ENCODE data around the gene TNKS1BP1. TPM values are rescaled to one million over a fixed set of nuclear protein-coding genes. Genes with fewer than 3 reads are reported as not detected.

Gene TNKS1BP1
- total and polyA plus RNA-seq, 2 of the 8 experiments (the other 6 are each of a cell fraction or from before 2014, with no cell fraction given): 50.0 to 122 TPM

- Histone ChIP-seq H2BK120ac (replicated peaks; ENCODE audit: low read depth, low read length) (no peak overlapping the region), H2AK5ac (ENCODE audit: low read depth, low read length) (no peak overlapping the region), H3K27me3 (replicated peaks in 1 of 4; ENCODE audit: control insufficient read depth in 3 of 4, extremely low read depth in 1 of 4, insufficient read depth in 3 of 4, low read length in 3 of 4) (no peaks in the 10 kb centered on the region), H4K5ac (ENCODE audit: insufficient read length, low read depth, low read length) (no peak overlapping the region), H4K8ac (ENCODE audit: extremely low read depth, insufficient read depth, low read length) (no peak overlapping the region), H3K4me2 (ENCODE audit: insufficient read depth in 1 of 2, low read depth in 2 of 2, low read length in 2 of 2) (no peak overlapping the region), H4K91ac (replicated peaks; ENCODE audit: insufficient read length, low read length) (no peak overlapping the region), H3K23me2 (ENCODE audit: low read depth, low read length) (peaks cover 4% of the 10 kb centered on the region), H3K18ac (ENCODE audit: extremely low read depth, low read length) (no peak overlapping the region), H3K14ac (ENCODE audit: insufficient read length) (no peak overlapping the region), H3K79me1 (ENCODE audit: low read depth, low read length) (peaks cover 8% of the 10 kb centered on the region), H3K23ac (ENCODE audit: insufficient read length) (no peak overlapping the region), H3K9me3 (ENCODE audit: insufficient read depth in 2 of 2, low read depth in 1 of 2, low read length in 1 of 2) (no peaks in the 10 kb centered on the region), H3K36me3 (ENCODE audit: control insufficient read depth in 2 of 4, insufficient read depth in 4 of 4, low read length in 3 of 4) (peaks cover 55 to 78% (median 70%) of the 10 kb centered on the region in 4 experiments), H4K20me1 (replicated peaks in 1 of 2; ENCODE audit: control insufficient read depth in 1 of 2, insufficient read depth in 2 of 2, low read length in 2 of 2) (peaks cover 2 to 7% of the 10 kb centered on the region in 2 experiments), H3K9ac (replicated peaks in 1 of 4; ENCODE audit: extremely low read depth in 1 of 4, low read depth in 3 of 4, low read length in 3 of 4) (no peak overlapping the region), H3K79me2 (ENCODE audit: control insufficient read depth in 1 of 2, insufficient read depth in 2 of 2, low read length in 2 of 2) (peaks cover 12 to 29% of the 10 kb centered on the region in 2 experiments), H3K4me3 (ENCODE audit: extremely low read depth in 1 of 4, insufficient read depth in 2 of 4, low read depth in 3 of 4, low read length in 4 of 4) (no peak overlapping the region), H2AFZ (ENCODE audit: low read length) (no peak overlapping the region), H2BK5ac (ENCODE audit: low read depth, low read length) (no peak overlapping the region), H2BK15ac (ENCODE audit: low read length) (no peak overlapping the region), H2BK20ac (ENCODE audit: low read length) (no peak overlapping the region), H3K4me1 (replicated peaks in 1 of 4; ENCODE audit: control insufficient read depth in 3 of 4, insufficient read depth in 4 of 4, low read length in 3 of 4) (peaks cover 3 to 8% (median 3%) of the 10 kb centered on the region in 4 experiments; a peak in 6 of 7 replicates), H3K4ac (replicated peaks; ENCODE audit: insufficient read length, low read depth, low read length) (no peak overlapping the region), H2BK12ac (ENCODE audit: low read depth, low read length) (no peak overlapping the region), H3K27ac (ENCODE audit: low read depth, low read length) (no peak overlapping the region), H3K56ac (replicated peaks; ENCODE audit: insufficient read length, low read depth, low read length) (no peak overlapping the region)
- ChIA-PET CTCF (ENCODE audit: partially characterized antibody) (interaction anchor here (1.0 to 1.8 kb wide), 6 partner anchors 8 to 160 kb away, joined by 3 to 4 read pairs (median 3); no protein-coding TSS in a partner anchor), POLR2A (ENCODE audit: partially characterized antibody) (interaction anchor here (0.5 to 45.7 kb wide), 6 partner anchors 22 to 317 kb away, joined by 3 to 1279 read pairs (median 4); partner anchors contain the start of gene TNKS1BP1)
- TF ChIP-seq MAX (IDR thresholded peaks at IDR 0.05): no peak
- no peak for TF ChIP-seq EGR1 (IDR thresholded peaks at IDR 0.05; ENCODE audit: borderline replicate concordance, low read depth, low read length)
- no peak for TF ChIP-seq GTF2F1 (IDR thresholded peaks at IDR 0.05; ENCODE audit: borderline replicate concordance, low read depth, low read length)
- TF ChIP-seq EZH2 (IDR thresholded peaks at IDR 0.05; ENCODE audit: low read depth, low read length, severe bottlenecking): no peak
- TF ChIP-seq SIRT6 (IDR thresholded peaks at IDR 0.05; ENCODE audit: low read length): no peak
- TF ChIP-seq RNF2 (IDR thresholded peaks at IDR 0.05; ENCODE audit: borderline replicate concordance, low read depth, low read length, missing control alignments, poor library complexity, severe bottlenecking): no peak
- TF ChIP-seq HDAC2 (IDR thresholded peaks at IDR 0.05; ENCODE audit: borderline replicate concordance in 1 of 2, low read depth in 2 of 2, low read length in 2 of 2): no peak
- no peak for TF ChIP-seq FOSL1 (IDR thresholded peaks at IDR 0.05; ENCODE audit: insufficient read depth, low read depth, low read length)
- no peak for TF ChIP-seq BCL11A (IDR thresholded peaks at IDR 0.05; ENCODE audit: low read depth in 2 of 2, low read length in 2 of 2)
- DNase-seq (ENCODE audit: low read depth in 1 of 2, low spot score in 2 of 2) (no peak), FAIRE-seq (no peak)
- 94% methylated on average over 14 of the region's 14 CpGs; no CpG with 5 or more reads in 1 of the 2 experiments for WGBS, 2 experiments (ENCODE audit: extremely low coverage in 1 of 2, insufficient coverage in 1 of 2, insufficient read length in 1 of 2, insufficient replicate concordance in 2 of 2, low coverage in 1 of 2, low lambda C conversion rate in 2 of 2, missing lambda C conversion rate in 1 of 2)
Measured at GRCh38 chr11:57331720-57332119, 7.0 kb upstream of the TNKS1BP1 start.
